Stimulated activated CD4-positive, alpha-beta T cell treated with anti-CD3 and anti-CD28 coated beads, Interleukin-2, amount 100 ng/mL, for 4 hours (primary cell): ENCODE results near the gene PKP1.

Source experiments
- DNase-seq: peaks from one replicate; pipeline ENCODE4 v3.0.0-alpha.2; 2020; ENCODE audit warnings: low read depth

Gene PKP1

DNA sequence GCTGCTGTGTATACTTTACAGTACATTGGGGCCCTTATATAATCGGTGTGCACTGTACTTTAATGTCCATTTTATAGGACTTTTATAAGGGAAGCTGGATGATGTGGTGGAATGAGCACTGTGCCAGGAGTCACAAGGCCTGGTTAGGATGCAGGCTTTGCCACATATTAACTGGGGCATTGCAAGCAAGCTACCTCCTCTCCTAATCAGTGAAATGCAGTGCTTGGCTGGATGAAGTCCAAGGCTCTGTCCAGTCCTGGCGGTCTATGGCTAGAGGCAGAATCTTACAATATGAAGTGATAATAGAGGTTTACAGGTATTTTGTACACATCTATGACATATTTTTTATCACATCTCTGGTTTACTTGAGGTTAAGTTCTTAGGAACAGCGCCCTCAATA is 1.7 kb upstream of the PKP1 start:
- no peak for DNase-seq

DNA sequence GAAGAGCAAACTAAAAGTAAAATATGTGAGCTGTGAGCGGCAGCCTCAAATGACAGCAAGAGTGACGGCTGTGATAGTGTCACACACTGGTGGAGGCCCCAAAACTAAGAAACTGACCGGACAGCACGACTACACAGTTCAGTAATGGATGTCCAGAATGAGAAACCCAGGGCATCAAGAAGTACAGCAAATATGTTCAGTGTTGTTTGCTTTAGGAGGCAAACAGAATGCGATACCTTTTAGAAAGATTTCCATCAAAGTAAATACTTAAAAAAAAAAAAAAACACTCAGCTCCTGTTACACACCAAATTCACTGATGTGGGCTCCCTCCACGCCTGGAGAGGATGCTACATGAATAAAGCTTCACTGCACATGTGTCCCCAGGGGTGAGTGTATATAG is 1.1 kb upstream of the PKP1 start:
- no peak for DNase-seq

DNA sequence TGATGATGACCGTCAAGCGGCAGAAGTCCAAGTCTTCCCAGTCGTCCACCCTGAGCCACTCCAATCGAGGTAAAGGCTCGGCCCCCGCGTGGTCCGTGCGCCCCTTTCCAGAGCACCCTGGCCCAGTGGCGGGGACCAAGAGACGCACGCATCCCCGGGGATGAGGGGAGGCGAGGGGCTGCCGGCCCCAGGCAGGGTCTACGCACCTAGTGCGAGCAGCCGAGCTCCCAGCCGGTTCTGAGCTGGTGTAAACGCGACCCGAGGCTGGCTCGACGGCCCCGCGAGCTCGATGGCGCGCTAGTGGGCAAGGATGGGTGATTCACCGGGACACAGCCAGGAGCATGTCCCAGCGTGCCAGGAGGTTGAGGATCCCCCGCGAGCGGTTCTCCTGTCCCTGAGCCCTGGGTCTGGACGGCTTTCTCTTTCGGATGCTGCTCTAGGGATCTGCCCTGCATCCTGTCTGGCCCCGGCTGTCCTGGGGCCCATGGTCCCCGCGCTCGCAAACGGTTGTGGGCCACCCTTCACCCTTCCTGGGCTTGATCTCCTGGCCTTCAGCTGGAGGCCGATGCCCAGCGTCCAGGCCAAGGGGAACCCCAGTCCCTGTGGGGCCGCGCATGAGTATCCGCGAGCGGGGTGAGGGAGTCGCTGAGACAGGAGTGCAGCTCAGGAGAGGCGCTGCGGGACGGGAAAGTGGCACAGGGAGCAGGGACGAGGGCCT is 689 bp downstream of the PKP1 start:
- no peak for DNase-seq

DNA sequence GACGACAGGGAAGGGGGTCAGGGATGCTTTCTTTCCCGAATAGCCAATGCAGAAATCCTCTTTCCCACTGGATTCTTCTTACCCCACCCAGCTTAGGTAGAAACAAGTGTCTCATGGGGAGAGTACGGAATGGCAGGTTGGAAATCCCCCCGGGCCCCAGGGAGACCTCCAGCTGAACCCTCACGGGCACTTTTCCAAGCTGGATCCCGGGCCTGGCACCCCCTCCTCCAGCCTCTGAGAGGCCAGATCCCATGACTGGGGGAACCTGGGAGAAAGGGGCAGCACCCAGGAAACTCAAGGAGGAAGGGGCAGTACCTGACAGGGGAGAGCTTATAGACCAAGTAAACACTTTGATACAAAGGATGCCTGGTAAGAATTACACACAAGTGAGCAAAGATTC is 1.3 kb downstream of the PKP1 start:
- no peak for DNase-seq

DNA sequence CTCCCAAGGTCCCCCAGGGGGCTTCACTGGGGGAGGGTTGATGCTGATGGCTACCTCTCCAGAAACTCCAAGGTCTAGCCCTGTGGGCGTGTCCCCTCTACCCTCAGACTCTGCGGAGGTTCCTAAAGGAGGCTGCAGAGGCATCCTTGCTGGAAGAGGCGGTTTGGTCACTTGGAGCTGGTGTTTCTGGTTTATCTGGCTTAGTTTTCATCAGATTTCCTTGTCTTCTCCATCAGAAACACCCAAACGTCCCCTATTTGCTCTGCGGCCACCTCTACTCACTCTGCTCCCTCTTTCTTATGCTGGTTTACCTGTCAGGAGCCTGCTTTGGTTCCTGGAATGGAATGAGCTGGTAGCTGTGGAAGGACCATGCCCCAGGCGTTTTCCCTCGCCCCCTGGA is 2.5 kb downstream of the PKP1 start:
- no peak for DNase-seq

DNA sequence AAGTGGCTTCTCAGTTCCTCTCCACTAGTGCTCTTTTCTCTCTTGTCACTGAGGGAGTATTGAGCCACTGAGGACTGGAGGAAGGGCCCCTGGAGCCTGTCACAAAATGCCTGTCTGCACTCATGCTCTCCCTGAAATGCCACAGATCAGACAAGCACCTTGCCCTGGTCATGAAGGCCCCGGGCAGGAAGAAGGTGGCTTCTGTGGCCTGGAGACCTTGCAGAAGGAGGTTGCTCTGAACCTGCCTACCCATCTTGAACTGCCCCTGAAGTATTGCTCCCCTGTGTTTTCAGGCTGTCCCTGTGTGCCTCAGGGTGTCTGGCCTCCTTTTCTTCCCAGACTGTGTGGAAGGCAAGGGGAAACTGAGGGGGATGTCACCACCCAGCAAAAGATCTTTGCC is 3.1 kb downstream of the PKP1 start:
- DNase-seq = no peak

DNA sequence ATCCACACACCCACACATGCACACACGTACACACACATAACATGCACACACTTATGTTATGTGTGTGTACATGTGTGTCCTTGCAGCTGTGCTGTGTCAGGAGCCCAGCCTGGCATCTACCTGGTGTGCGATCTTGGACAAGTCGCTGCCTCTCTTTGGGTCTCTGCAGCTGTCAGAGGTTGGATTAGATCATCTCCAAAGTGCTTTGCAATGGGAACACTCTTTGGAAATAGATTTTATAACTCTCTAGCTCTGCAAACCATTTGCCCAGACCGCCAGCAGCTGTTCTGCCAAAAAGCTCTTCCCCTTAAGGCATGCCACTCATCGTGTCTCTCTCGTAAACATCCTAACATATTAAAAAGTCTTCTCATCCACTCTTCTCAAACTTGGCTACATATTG is 4.7 kb downstream of the PKP1 start:
- DNase-seq = no peak

DNA sequence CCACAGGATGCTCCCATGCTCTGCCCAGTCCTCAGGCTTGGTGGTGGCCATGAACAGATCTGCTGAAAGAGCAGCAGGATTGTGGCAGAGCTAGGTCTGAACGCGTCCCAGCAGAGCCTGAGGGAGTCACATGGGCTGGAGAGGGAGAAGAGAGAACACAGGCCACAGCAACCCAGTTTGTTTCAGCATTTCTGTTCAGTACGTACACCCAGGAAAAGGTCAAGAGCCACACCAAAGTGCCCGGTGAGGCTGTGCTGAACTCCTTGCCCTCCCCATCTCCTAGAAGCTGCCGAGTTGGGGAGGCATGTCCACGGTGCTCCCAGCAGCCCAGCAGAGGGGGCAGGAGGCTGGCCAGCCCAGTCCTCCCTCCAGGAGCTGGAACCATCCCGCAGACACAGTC is 5.5 kb downstream of the PKP1 start:
- DNase-seq = no peak

DNA sequence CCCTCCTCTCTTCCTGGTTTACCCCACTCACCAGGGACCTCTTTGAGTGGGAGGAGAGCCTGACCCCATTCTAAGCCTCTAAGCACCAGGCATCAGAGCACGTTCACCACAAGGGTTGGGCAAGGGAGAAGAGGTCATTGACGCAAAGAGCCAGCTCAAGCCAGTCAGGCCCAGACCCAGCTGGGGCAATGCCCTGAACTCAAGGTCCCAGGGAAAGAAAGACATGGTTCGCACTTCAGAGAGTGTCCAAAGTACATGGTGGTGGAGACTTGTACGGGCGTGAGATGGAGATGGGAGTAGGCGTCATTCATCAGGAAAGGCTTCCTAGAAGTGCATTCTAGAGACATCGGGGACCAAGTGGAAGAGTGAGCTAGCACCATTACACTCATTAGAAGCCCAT is 7.2 kb downstream of the PKP1 start:
- DNase-seq = no peak

DNA sequence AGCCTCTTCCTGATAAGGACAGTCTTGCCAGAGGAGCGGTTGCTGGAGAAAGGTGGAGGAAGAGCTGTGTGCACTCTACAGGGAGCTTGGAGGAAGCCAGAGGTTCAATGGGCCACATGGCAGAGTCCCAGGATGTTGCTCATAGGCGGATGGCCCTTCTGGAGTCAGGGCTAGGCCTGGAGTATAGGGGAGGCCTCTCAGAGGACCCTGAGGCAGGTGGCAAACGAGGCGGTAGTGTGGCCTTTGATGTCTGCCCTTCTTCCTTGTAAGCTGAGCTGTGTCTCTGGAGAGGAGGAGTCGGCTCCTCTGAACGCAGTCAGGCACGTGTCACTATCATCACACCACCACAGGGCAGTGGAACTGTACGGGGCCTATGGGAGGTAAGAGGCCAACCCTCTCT is 8.6 kb downstream of the PKP1 start:
- no peak for DNase-seq

DNA sequence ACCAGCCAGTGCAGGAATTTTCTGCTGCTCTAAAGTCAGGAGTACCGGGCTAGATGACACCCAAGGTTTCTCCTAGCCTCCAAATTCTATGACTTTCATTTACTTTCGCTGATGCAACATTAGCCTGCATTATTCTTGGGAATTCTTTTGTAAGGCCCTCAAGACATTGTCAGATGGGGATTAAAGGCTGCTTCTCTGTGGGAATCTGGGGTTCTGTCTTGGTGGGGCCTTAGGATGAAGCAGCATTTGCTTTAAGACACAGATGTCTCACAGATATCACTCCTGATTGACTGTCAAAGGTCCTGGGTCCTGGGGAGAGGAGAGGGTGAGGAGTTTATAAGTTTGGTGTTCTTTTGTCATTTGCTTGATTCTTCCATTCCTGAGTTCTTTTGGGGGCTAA is 11.6 kb downstream of the PKP1 start:
- no peak for DNase-seq

DNA sequence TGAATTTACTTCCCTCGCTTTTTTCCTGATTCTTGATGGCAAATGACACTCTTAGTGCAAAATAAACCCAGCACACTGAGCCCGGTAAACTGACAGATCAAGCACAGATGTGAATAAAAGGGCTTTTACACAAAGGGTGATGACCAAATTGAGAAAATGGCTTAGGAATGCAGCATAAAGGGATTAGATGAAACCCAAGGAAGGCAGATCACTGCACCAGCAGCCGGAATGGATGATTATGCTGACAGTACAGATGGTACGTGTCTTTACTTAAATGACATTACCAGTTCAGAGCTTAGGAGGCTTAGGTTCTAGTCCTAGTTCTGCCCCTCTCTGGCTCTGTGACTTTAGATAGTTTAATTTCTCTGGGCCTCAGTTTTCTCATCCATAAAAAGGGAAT is 12.0 kb downstream of the PKP1 start:
- DNase-seq = no peak

DNA sequence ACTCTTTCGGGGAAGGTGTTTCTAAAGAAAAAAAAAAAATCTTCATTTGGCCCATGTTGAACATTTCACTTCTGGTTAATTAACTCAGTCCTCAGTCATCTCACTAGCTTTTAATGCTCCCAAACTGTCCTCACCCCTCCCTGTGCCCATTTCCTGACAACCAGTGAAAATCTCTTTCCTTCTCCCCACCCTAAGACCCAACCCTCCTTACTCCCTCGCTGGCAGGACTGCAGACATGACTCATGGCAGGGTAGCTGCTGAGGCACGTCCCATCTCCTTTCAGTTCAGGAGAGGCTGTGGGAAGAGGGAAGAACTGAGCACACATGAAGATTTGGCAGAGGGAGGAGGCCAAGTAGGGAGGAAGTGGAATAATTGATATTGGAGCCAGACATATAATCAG is 12.6 kb downstream of the PKP1 start:
- no peak for DNase-seq

DNA sequence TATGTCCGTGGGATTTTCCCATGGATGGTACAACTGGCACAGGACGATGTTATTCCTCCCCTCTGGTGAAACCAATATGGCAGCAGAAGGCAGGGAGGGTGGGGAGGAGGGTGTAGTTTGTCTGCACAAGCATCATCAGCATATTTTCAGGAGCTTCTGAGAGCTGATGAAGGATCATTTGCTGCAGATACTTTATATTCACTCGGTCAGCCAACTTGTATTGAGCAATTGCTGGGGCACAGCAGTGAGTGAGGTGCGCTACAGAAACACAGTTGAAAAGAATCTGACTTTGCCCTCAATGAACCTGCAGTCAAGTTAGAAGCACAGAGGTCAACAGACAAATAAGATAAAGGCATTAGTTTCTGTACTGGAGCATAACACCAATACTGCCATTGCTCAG is 13.0 kb downstream of the PKP1 start:
- DNase-seq = no peak

DNA sequence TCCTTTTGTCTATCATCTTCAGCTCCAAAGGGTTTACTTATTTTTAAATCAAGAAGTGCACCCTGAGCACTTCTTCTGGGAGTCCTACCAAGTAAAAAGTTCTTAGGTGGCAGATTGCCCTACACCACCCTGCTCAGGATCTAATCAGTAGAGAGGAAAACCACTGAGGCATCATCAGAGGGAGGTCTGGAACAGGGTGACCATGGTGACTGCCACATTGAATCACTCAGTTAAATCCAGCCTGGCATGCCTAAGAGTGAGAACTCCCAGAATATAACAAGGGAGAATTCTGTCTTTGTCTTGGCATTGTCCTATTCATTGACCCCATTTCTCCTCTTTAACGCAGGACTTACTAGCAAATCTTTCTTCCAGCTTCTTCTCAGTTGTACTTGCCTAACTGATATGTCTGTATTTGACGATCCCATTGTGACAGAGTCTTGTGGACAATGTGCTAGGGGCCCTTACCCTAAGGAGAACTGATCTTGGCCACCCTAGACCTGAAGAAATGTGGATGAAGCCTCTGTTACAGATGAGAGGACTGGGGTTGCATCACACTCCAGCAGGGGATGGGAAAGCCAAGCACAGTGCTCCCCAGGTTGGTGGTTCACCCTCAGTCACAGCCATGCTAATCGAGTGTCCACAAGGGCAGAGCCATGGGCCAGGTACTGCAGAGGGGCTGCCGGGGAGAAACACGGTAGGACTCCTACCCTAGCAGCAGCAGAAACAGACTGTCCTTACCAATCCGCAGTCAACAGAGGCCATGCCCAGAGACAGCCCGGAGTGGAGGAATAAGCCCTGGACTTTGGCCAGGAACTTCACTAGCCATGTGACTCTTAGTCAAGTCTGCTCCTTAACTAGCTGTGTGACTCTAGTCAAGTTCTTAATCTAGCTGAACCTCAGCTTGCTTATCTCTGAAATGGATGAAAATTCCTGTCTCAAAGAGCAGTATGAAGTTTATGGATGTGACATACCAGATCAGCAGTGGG is 15.4 kb downstream of the PKP1 start:
- DNase-seq = no peak

DNA sequence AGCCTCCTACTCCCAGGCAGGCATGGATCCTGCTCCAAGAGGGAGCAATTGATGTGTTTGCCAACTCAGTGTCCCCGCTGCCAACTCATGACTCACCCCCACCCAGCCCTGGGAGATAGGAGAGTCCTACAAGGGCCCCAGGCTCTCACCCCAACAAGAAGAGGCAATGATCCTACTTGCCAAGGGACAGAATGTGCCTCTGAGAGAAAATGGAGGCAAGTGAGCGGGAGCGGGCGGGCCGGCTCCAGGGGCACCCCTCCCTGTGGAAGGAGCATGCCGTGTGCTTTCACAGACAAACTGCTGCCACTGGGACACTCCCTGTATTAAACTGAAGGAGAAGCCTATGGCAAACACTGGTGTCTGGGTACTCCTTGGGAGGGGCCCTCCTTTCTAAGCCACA is 16.7 kb downstream of the PKP1 start:
- no peak for DNase-seq

DNA sequence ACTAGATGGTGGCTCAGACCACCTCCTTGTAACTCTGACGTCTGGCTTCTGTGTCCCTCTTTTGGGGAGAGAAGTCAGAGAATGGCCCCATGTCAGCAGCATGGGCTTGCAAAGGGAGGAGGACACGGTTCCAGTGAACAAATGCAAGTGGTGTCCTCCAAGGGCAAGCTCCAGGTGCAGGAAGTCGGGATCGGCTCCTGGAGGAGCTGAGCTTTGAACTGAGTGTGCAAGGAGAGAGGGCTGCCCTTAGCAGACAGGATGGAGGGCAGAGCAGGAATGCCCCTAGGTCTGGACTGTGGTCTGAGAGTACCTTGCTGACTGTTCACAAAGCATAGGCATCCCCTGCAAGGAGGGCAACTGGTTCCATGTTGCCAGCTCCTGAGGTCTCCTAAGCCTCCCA is 17.3 kb downstream of the PKP1 start:
- no peak for DNase-seq

DNA sequence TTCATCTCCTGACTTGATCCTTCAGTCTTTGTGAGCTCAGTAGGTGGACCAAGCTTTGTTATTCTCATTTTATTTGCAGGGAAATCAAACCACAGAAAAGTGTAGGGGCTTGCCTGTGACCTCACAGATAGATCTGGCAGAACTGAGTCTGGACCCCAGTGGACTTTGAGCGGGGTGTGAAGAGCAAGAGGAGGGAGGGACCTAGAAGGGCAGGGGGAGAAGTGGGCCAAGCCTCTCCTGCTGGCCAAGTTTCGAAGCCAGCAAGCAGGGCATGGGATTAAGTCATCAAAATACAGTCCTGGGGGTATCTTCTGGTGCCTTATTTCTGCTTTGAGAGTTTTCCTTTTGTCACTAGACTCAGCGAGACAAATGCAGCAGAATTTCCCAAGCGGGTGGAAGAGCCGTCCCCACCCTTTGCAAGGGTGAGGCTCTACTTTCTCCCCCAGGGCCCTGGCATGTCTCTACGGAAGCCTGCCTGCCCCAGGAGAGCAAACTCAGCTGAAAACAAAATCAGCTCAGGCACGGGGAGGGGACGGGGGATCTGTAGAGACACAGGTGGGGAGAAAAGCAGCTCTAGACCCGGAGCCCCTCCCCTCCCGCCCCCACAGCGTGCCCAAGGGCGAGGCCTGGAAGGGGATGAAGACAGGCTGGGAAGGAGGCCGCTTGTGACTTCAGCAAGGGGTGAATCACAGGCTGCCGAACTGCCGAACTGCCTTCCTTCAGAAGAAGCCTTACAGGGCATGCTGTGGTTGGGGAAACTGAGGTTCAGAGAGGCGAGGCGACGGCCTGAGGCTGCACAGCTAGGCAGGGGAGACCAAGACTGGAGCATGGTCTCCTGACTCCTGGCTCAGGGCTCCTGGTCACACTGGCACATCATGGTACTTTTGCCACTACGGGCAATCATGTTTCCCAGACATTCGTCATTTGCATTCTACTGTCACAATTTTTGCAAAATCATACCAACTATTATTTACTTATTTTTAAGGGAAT is 19.2 kb downstream of the PKP1 start:
- no peak for DNase-seq

DNA sequence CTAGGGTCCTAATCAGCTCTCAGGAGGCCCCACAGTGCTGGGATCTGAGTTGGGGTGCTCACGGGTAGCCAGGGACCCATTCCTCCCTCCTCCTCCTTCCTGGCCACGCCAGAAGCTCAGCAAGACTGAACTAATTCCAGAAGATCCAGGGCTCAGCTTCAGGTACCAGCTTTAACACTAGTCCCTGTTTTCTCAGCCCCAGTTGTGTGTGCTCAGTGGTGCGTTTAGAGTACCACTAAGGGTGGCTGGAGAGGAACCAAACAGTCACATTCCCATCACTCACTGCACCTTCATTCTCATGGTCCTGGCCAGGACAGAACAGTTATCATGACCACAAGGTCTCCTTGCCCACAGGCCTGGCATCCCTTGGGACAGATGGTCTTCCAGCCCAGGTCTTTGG is 20.8 kb downstream of the PKP1 start:
- DNase-seq = no peak

DNA sequence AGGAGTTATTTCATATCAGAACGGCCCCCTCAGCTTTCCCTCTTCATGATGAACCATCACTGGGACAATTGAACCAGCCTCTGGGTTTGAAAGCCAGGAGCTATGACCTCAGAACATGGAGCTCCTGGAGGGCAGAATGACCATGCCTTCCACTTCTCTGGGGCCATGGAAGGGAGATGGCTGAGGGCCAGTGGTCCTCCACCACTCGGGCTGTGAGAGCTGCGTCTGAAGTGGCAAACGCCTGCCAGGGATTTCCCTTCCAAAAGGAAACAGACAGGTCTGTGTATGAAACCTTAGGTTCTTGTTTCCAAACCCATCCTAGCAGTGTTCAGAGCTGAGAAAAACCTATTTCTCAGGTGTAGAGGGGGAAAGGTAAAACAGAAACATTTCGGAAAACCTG is 22.5 kb downstream of the PKP1 start:
- DNase-seq = no peak

DNA sequence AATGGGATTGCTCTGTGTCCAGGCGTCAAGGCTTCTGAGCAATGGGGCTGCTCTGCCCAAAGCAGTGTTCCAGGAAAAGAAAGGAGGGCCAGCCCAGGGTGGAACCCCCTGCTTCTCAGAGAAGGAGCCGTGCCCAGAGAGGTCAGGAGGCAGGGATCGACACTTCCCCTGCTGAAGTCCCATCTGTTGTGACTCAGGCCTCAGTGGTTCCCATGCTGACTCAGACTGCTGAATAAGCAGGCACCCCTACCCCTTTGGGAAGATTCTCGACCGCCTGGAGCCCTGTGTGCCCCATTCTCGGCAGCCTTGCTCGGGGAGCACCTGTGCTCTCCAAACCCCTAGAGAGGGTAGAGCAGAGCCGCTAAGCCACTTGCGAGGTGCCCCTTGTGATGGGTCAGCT is 23.9 kb downstream of the PKP1 start:
- DNase-seq = no peak

DNA sequence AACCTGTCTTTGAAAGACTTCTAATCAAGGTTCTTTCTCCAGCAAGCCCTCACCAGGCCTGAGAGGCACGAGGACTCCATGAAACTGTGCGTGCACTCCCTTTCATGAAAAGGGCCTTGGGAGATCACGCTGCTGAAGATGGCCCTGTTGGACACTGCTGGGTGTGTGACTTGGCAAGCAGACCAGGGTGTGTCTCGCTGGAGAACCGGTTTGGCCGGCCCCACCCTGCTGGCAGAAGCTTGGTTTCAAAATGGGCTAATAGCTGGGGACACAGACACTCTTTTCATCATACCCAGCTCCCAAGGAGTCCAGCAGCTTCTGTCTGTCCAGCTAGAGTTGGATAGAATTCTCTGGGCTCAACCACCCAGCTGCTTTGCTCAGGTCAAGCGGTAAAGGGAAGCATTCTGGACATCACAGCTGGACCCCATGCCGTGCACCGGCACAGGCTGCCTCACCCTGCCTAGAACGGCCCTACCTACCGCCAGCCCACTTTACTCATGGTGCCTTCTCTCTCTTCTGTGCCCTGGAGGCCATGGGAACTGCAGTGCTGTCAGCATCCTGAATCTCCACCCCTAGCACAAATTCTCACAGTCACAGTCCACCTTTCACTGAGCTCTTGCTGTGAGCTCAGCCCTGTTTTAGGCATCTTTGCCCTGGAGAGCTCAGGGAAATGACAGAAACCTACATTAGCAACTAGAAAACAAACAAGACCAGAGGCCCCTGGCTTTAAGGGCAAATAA is 24.6 kb downstream of the PKP1 start:
- no peak for DNase-seq
